IMR-90 (cell line): ENCODE results near the gene SIGLECL1. TPM values are rescaled to one million over a fixed set of nuclear protein-coding genes. Genes with fewer than 3 reads are reported as not detected.

Source experiments
- ATAC-seq: fragments of 200-7000 bp; cut with Tn5 transposase; 2 replicates; pipeline ENCODE4 v1.9.1; 2020; ENCODE audit warnings: low read depth, mild to moderate bottlenecking, moderate library complexity
- BruUV-seq: library from RNA; stranded (reverse); fragments of 400-500 nt; replicated peaks from 2 replicates; lab custom pipeline; 2021; lab: Mats Ljungman, UMichigan
- CTCF ChIA-PET: fragments of 300-600 bp; formaldehyde crosslinking; extraction: SDS; loops from one replicate; lab custom pipeline; 2021; ENCODE audit warnings: antibody characterized with exemption; lab: Yijun Ruan, JAX
- POLR2A ChIA-PET: fragments of 300-600 bp; sonication (Branson Sonifier 250); formaldehyde crosslinking; loops from one replicate; lab custom pipeline; 2022; ENCODE audit warnings: antibody characterized with exemption; ENCODE audit not compliant: unreplicated experiment; lab: Charles Lee
- DNase-seq: peaks from one replicate; pipeline ENCODE4 v3.0.0; 2013
- H2AFZ ChIP-seq: replicated peaks from 2 replicates; pipeline ENCODE3; 2013; ENCODE audit warnings: low read length, mild to moderate bottlenecking; ENCODE audit not compliant: poor library complexity
- H2AK5ac ChIP-seq: 2 replicates; pipeline ENCODE4 v1.6.1; 2013; ENCODE audit warnings: low read depth, low read length, inconsistent platforms
- H2AK9ac ChIP-seq: replicated peaks from 2 replicates; pipeline ENCODE3; 2013; ENCODE audit warnings: mild to moderate bottlenecking, low read depth, low read length, moderate library complexity; ENCODE audit not compliant: poor library complexity
- H2BK120ac ChIP-seq: 2 replicates; pipeline ENCODE4 v1.6.1; 2013; ENCODE audit warnings: low read depth, low read length, inconsistent platforms
- H2BK15ac ChIP-seq: 3 replicates; pipeline ENCODE4 v1.6.1; 2013; ENCODE audit warnings: low read depth, low read length, inconsistent platforms
- H2BK20ac ChIP-seq: 2 replicates; pipeline ENCODE4 v1.6.1; 2013; ENCODE audit warnings: low read depth, mild to moderate bottlenecking, inconsistent platforms, low read length, moderate library complexity
- H2BK5ac ChIP-seq: 2 replicates; pipeline ENCODE4 v1.6.1; 2013; ENCODE audit warnings: mild to moderate bottlenecking, low read depth, low read length, inconsistent platforms; ENCODE audit not compliant: poor library complexity, severe bottlenecking
- H3K14ac ChIP-seq: replicated peaks from 2 replicates; pipeline ENCODE4 v1.6.1; 2013; ENCODE audit warnings: low read depth, low read length, inconsistent platforms
- H3K18ac ChIP-seq: 2 replicates; pipeline ENCODE4 v1.6.1; 2013; ENCODE audit warnings: low read depth, low read length, control low read depth
- H3K23ac ChIP-seq: 2 replicates; pipeline ENCODE4 v1.6.1; 2013; ENCODE audit warnings: low read depth, low read length, inconsistent platforms
- H3K27ac ChIP-seq: 2 replicates; pipeline ENCODE4 v1.5.1; 2013; ENCODE audit warnings: mild to moderate bottlenecking, control low read depth, low read length; ENCODE audit not compliant: insufficient read depth
- H3K27me3 ChIP-seq: 2 replicates; pipeline ENCODE4 v1.6.1; 2013; ENCODE audit warnings: low read length; ENCODE audit not compliant: control insufficient read depth, insufficient read depth
- H3K36me3 ChIP-seq: 2 replicates; pipeline ENCODE4 v1.6.1; 2013; ENCODE audit warnings: low read length, mixed read lengths; ENCODE audit not compliant: control insufficient read depth, insufficient read depth
- H3K4ac ChIP-seq: 2 replicates; pipeline ENCODE4 v1.6.1; 2013; ENCODE audit warnings: low read depth, low read length, inconsistent platforms
- H3K4me1 ChIP-seq: 2 replicates; pipeline ENCODE4 v1.6.1; 2013; ENCODE audit warnings: low read length, mixed read lengths; ENCODE audit not compliant: control insufficient read depth, insufficient read depth
- H3K4me2 ChIP-seq: 2 replicates; pipeline ENCODE4 v1.6.1; 2013; ENCODE audit warnings: low read depth, mild to moderate bottlenecking, control low read depth, low read length, moderate library complexity
- H3K4me3 ChIP-seq: 2 replicates; pipeline ENCODE4 v1.5.1; 2013; ENCODE audit warnings: low read depth, mild to moderate bottlenecking, control low read depth, low read length, moderate library complexity; ENCODE audit not compliant: insufficient read depth
- H3K56ac ChIP-seq: 2 replicates; pipeline ENCODE4 v1.6.1; 2013; ENCODE audit warnings: low read length, inconsistent platforms; ENCODE audit not compliant: insufficient read depth; ENCODE audit errors: extremely low read depth
- H3K79me1 ChIP-seq, 2 experiments: 2 replicates each; pipeline ENCODE4 v1.6.1; 2013; ENCODE audit warnings: low read length in 2 of 2, inconsistent platforms in 1 of 2, low read depth in 1 of 2
- H3K9ac ChIP-seq: 2 replicates; pipeline ENCODE4 v1.6.1; 2013; ENCODE audit warnings: low read depth, low read length, control low read depth
- H3K9me1 ChIP-seq: 2 replicates; pipeline ENCODE4 v1.6.1; 2013; ENCODE audit warnings: low read length, inconsistent platforms; ENCODE audit not compliant: insufficient read depth
- H3K9me3 ChIP-seq: 2 replicates; pipeline ENCODE4 v1.6.1; 2013; ENCODE audit warnings: low read length; ENCODE audit not compliant: control insufficient read depth, insufficient read depth
- H4K20me1 ChIP-seq: 2 replicates; pipeline ENCODE4 v1.6.1; 2013; ENCODE audit warnings: low read length, inconsistent platforms; ENCODE audit not compliant: insufficient read depth
- H4K5ac ChIP-seq: 2 replicates; pipeline ENCODE4 v1.6.1; 2013; ENCODE audit warnings: mild to moderate bottlenecking, low read depth, low read length, control low read depth
- H4K8ac ChIP-seq, 2 experiments: 2 replicates each; pipeline ENCODE4 v1.6.1; 2013; ENCODE audit warnings: low read depth in 2 of 2, low read length in 2 of 2, control low read depth in 1 of 2, inconsistent platforms in 1 of 2
- H4K91ac ChIP-seq: 2 replicates; pipeline ENCODE4 v1.6.1; 2013; ENCODE audit warnings: low read depth, low read length, inconsistent platforms; ENCODE audit not compliant: insufficient read depth
- BHLHE40 ChIP-seq: fragments of 150-350 bp; IDR thresholded peaks from 2 replicates; pipeline ENCODE4 v1.6.1; 2016; ENCODE audit warnings: mild to moderate bottlenecking, low read depth, low read length
- CEBPB ChIP-seq: IDR thresholded peaks from 2 replicates; pipeline ENCODE4 v1.6.1; 2012; ENCODE audit warnings: low read depth, low read length, improper control_type of control experiment
- CHD1 ChIP-seq: IDR thresholded peaks from 2 replicates; pipeline ENCODE4 v1.6.1; 2012; ENCODE audit warnings: low read depth, low read length, improper control_type of control experiment
- FOS ChIP-seq: fragments of 150-350 bp; IDR thresholded peaks from 2 replicates; pipeline ENCODE4 v1.6.1; 2016; ENCODE audit warnings: low read depth, low read length
- MAFK ChIP-seq: IDR thresholded peaks from 2 replicates; pipeline ENCODE4 v1.6.1; 2012; ENCODE audit warnings: low read depth, low read length, improper control_type of control experiment
- MAZ ChIP-seq: IDR thresholded peaks from 2 replicates; pipeline ENCODE4 v1.6.1; 2012; ENCODE audit warnings: low read depth, mild to moderate bottlenecking, low read length, improper control_type of control experiment, moderate library complexity, borderline replicate concordance
- MXI1 ChIP-seq: IDR thresholded peaks from 2 replicates; pipeline ENCODE4 v1.6.1; 2012; ENCODE audit warnings: low read depth, mild to moderate bottlenecking, low read length, moderate library complexity, borderline replicate concordance
- NFE2L2 ChIP-seq: fragments of 150-350 bp; IDR thresholded peaks from 2 replicates; pipeline ENCODE4 v1.6.1; 2016; ENCODE audit warnings: low read depth, mild to moderate bottlenecking, low read length
- POLR2A ChIP-seq: IDR thresholded peaks from 2 replicates; pipeline ENCODE4 v1.6.1; 2012; ENCODE audit warnings: mild to moderate bottlenecking, low read depth, low read length
- RAD21 ChIP-seq: IDR thresholded peaks from 2 replicates; pipeline ENCODE4 v1.6.1; 2012; ENCODE audit warnings: low read length, improper control_type of control experiment
- RCOR1 ChIP-seq: IDR thresholded peaks from 2 replicates; pipeline ENCODE4 v1.6.1; 2012; ENCODE audit warnings: mild to moderate bottlenecking, low read length, improper control_type of control experiment; ENCODE audit not compliant: insufficient replicate concordance
- RFX5 ChIP-seq: IDR thresholded peaks from 2 replicates; pipeline ENCODE4 v1.8.0; 2012; ENCODE audit warnings: low read depth, mild to moderate bottlenecking, low read length, moderate library complexity
- SMC3 ChIP-seq: fragments of 150-350 bp; IDR thresholded peaks from 2 replicates; pipeline ENCODE4 v1.6.1; 2016; ENCODE audit warnings: low read depth, mild to moderate bottlenecking, antibody characterized with exemption, low read length, moderate library complexity
- WGBS, 2 experiments: methylation state at CpG; one replicate each; pipeline versions ENCODE4 v1.1.5 to v1.1.7; 2013; ENCODE audit warnings: missing lambda C conversion rate in 2 of 2; ENCODE audit not compliant: insufficient read length in 1 of 2; ENCODE audit errors: extremely low coverage in 2 of 2; 5-methylcytosine and 5-hydroxymethylcytosine counted together
- dilution Hi-C: fragments of 300-500 bp; cut with HindIII; formaldehyde crosslinking; loops from one replicate; pipeline ENCODE4 v1.14.3; 2018; ENCODE audit warnings: low sequenced_read_pairs; ENCODE audit not compliant: unreplicated experiment
- in situ Hi-C: fragments of 300-500 bp; cut with MboI; formaldehyde crosslinking; loops from 3 replicates; pipeline ENCODE4 v1.14.3; 2019; ENCODE audit warnings: low sequenced_read_pairs, inconsistent platforms, mixed read lengths
- intact Hi-C: fragments of 100-400 bp; cut with micrococcal nuclease; formaldehyde crosslinking; loops from 2 replicates; pipeline ENCODE4 v1.10.0; 2022
- polyA plus RNA-seq, 3 experiments: library from polyadenylated mRNA; depleted of rRNA; stranded (reverse); fragments of >200 nt; gene quantifications; 2 replicates each; pipeline ENCODE4 v1.2.3, GENCODE V29; 2012; ENCODE audit warnings: low replicate concordance in 1 of 3
- total RNA-seq: library from RNA; depleted of rRNA; stranded (reverse); fragments of >200 nt; gene quantifications from 2 replicates; pipeline ENCODE4 v1.2.3, GENCODE V29; 2012
- TF ChIP-seq, protein P1 (sequence below): fragments of 150-350 bp; IDR thresholded peaks from 2 replicates; pipeline ENCODE4 v1.6.1; 2017; ENCODE audit warnings: mild to moderate bottlenecking, antibody characterized with exemption, low read length, low read depth
- TF ChIP-seq, protein P2 (sequence below): fragments of 150-350 bp; IDR thresholded peaks from 2 replicates; pipeline ENCODE4 v1.6.1; 2016; ENCODE audit warnings: low read depth, mild to moderate bottlenecking, low read length, moderate library complexity, borderline replicate concordance
- TF ChIP-seq, protein P3 (sequence below): conservative IDR thresholded peaks from 2 replicates; pipeline ENCODE4 v1.5.1; 2012; ENCODE audit warnings: mild to moderate bottlenecking, low read depth, low read length, improper control_type of control experiment

Gene SIGLECL1
- total and polyA plus RNA-seq, 2 of the 4 experiments (the other 2 are of a cell fraction): not detected

DNA sequence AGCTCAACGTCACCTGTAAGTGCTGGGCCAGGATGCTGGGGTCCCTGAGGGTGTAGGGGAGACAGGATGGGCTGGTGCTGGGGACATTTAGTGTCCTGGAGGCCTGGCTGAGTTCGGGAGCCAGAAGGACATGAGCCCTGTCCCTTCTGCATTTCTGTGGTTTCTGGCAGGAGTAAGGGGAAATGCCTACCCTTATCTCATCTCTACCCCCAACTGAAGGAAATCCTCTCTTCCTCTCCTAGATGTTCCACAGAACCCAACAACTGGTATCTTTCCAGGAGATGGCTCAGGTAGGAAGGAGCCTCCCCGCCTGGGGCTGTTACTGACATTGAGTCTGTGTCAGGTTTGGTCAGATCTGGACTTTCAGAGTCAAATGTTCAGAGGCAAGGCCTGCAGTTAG is 24.8 kb upstream of the SIGLECL1 start:
- no peak for TF ChIP-seq POLR2A
- TF ChIP-seq RAD21: no peak
- no peak for TF ChIP-seq MAFK
- TF ChIP-seq, protein P1, sequence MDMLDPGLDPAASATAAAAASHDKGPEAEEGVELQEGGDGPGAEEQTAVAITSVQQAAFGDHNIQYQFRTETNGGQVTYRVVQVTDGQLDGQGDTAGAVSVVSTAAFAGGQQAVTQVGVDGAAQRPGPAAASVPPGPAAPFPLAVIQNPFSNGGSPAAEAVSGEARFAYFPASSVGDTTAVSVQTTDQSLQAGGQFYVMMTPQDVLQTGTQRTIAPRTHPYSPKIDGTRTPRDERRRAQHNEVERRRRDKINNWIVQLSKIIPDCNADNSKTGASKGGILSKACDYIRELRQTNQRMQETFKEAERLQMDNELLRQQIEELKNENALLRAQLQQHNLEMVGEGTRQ: no peak
- TF ChIP-seq, protein P2, sequence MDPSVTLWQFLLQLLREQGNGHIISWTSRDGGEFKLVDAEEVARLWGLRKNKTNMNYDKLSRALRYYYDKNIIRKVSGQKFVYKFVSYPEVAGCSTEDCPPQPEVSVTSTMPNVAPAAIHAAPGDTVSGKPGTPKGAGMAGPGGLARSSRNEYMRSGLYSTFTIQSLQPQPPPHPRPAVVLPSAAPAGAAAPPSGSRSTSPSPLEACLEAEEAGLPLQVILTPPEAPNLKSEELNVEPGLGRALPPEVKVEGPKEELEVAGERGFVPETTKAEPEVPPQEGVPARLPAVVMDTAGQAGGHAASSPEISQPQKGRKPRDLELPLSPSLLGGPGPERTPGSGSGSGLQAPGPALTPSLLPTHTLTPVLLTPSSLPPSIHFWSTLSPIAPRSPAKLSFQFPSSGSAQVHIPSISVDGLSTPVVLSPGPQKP: no peak
- TF ChIP-seq SMC3: no peak
- TF ChIP-seq CHD1: no peak
- no peak for TF ChIP-seq RFX5
- TF ChIP-seq, protein P3, sequence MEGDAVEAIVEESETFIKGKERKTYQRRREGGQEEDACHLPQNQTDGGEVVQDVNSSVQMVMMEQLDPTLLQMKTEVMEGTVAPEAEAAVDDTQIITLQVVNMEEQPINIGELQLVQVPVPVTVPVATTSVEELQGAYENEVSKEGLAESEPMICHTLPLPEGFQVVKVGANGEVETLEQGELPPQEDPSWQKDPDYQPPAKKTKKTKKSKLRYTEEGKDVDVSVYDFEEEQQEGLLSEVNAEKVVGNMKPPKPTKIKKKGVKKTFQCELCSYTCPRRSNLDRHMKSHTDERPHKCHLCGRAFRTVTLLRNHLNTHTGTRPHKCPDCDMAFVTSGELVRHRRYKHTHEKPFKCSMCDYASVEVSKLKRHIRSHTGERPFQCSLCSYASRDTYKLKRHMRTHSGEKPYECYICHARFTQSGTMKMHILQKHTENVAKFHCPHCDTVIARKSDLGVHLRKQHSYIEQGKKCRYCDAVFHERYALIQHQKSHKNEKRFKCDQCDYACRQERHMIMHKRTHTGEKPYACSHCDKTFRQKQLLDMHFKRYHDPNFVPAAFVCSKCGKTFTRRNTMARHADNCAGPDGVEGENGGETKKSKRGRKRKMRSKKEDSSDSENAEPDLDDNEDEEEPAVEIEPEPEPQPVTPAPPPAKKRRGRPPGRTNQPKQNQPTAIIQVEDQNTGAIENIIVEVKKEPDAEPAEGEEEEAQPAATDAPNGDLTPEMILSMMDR: no peak
- TF ChIP-seq NFE2L2: no peak
- TF ChIP-seq MXI1: no peak
- no peak for TF ChIP-seq RCOR1
- TF ChIP-seq BHLHE40: no peak
- no peak for TF ChIP-seq FOS
- no peak for TF ChIP-seq MAZ
- no peak for TF ChIP-seq CEBPB
- Histone ChIP-seq H3K79me1 (no peaks in the 10 kb centered on the region), H2BK120ac (no peak overlapping the region), H3K4ac (no peak overlapping the region), H3K14ac (no peak overlapping the region), H2AK5ac (no peak overlapping the region), H3K4me3 (no peak overlapping the region), H2AK9ac (no peak overlapping the region), H3K27me3 (no peaks in the 10 kb centered on the region), H3K23ac (no peak overlapping the region), H4K8ac (no peak overlapping the region), H2BK15ac (no peak overlapping the region), H4K5ac (no peak overlapping the region), H3K4me2 (no peak overlapping the region), H2AFZ (no peak overlapping the region), H4K20me1 (no peaks in the 10 kb centered on the region), H3K9me3 (no peaks in the 10 kb centered on the region), H3K9ac (no peak overlapping the region), H4K91ac (no peak overlapping the region), H3K36me3 (no peaks in the 10 kb centered on the region), H3K9me1 (no peaks in the 10 kb centered on the region), H2BK20ac (no peak overlapping the region), H3K4me1 (no peaks in the 10 kb centered on the region), H3K18ac (no peak overlapping the region), H2BK5ac (no peak overlapping the region), H3K27ac (no peak overlapping the region), H3K56ac (no peak overlapping the region)
- dilution Hi-C loops: no loop called here
- WGBS, 2 experiments: 83% methylated on average over 1 of the region's 3 CpGs; no CpG with 5 or more reads in 1 of the 2 experiments
- in situ Hi-C loops: no loop called here
- ChIA-PET CTCF (no interaction called here), POLR2A (no interaction called here)
- BruUV-seq: no TSS peak
- ATAC-seq: no peak
- no peak for DNase-seq
- intact Hi-C loops: no loop called here
